ENCODE data around the gene STAT5A.

STAT5A gene

GRCh38 chr17:42310787-42311215 lies 22.5 kb downstream of the STAT5A start:
- TF ChIP-seq CTCF (IDR thresholded peaks at IDR 0.05; ENCODE audit: extremely low read depth, insufficient read depth, missing control alignments), result no peak
- DNase-seq (ENCODE audit: low spot score), result peak; percentile 35
- in situ Hi-C loops (cut with MboI; ENCODE audit: low pct_unique_long_range_greater_than_20kb, low sequenced_read_pairs, unreplicated experiment), result loop anchor here (25.0 kb wide), 1 partner anchor 202 kb away; no protein-coding TSS in a partner anchor

- in situ Hi-C loops (cut with MboI; ENCODE audit: low pct_unique_long_range_greater_than_20kb, low sequenced_read_pairs, unreplicated experiment), result loop anchor here (25.0 kb wide), 1 partner anchor 201 kb away; no protein-coding TSS in a partner anchor
- TF ChIP-seq CTCF (IDR thresholded peaks at IDR 0.05; ENCODE audit: extremely low read depth, insufficient read depth, missing control alignments), result no peak
- no peak for DNase-seq (ENCODE audit: low spot score)
These were observed 23.1 kb downstream of the STAT5A start for GRCh38 chr17:42311240-42312034.

GRCh38 chr17:42312035-42312284 lies 23.7 kb downstream of the STAT5A start:
- DNase-seq (ENCODE audit: low spot score), result no peak
- peak; percentile 5 for TF ChIP-seq CTCF (IDR thresholded peaks at IDR 0.05; ENCODE audit: extremely low read depth, insufficient read depth, missing control alignments)
- in situ Hi-C loops (cut with MboI; ENCODE audit: low pct_unique_long_range_greater_than_20kb, low sequenced_read_pairs, unreplicated experiment), result loop anchor here (25.0 kb wide), 1 partner anchor 200 kb away; no protein-coding TSS in a partner anchor

DNA sequence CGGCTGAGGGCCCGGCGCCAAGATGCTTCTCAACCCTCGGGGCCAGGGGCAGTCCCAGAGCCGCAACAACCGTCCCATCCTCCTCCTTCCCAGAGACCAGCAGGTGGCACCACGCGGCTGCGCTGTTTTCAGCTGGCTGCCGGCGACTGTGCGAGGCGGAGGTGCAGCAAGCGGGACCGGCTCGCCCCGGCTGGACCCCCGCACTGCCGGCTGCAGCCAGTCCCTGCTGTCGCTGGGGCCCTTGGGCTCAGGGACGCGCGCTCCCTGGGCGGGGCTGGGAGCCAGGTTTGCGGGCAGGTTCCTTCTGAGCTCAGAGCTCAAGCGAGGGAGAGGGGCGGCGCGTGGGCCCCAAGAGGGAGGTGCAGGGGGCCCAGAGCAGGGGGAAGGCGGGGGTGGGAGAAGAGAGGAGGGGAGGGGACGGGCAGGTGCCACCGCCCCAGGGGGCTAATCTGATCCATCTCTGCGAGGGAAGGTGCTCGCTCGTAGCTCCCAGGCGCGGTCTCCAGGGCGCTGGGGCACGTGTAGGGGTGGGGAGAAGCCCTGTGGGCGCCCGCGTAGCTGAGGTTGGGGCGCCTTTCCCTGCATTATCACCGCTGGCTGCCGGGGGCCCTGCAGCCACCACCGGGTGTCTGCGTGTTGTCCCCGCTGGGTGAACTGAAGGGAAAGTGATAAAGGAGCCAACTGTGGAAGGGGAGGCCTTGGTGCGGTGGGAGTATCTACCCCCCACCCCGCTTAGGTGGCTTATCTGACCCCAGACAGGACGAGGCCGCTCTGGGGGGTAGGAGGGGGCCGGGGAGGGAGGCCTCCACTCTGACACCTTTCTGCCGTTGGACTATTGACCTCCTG lies 24.2 kb downstream of the STAT5A start:
- peak; percentile 85 for TF ChIP-seq CTCF (IDR thresholded peaks at IDR 0.05; ENCODE audit: extremely low read depth, insufficient read depth, missing control alignments)
- peak; percentile 83 for DNase-seq (ENCODE audit: low spot score)
- in situ Hi-C loops (cut with MboI; ENCODE audit: low pct_unique_long_range_greater_than_20kb, low sequenced_read_pairs, unreplicated experiment), result loop anchor here (25.0 kb wide), 1 partner anchor 200 kb away; no protein-coding TSS in a partner anchor

DNA sequence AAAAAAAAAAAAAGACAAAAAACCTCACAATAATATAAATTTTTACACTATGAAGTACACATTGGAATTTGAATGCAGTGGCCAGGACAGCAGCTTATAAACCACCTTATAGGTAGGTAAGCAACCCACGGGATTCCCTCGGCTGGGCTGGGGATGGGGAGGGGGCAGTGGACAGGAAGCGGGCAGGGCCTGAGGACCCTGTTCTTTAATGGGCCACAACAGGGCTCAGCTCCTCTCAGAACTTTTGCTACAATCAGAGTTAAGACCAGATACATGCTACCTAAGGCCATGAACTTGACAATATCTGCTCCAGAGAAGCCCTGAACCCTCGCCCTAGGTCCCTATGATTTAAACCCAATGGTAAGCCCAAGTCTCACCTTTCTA lies 25.1 kb downstream of the STAT5A start:
- DNase-seq (ENCODE audit: low spot score), result no peak
- no peak for TF ChIP-seq CTCF (IDR thresholded peaks at IDR 0.05; ENCODE audit: extremely low read depth, insufficient read depth, missing control alignments)
- in situ Hi-C loops (cut with MboI; ENCODE audit: low pct_unique_long_range_greater_than_20kb, low sequenced_read_pairs, unreplicated experiment), result loop anchor here (25.0 kb wide), 1 partner anchor 199 kb away; no protein-coding TSS in a partner anchor

GRCh38 chr17:42313773-42314566 lies 25.7 kb downstream of the STAT5A start:
- no peak for TF ChIP-seq CTCF (IDR thresholded peaks at IDR 0.05; ENCODE audit: extremely low read depth, insufficient read depth, missing control alignments)

More at GRCh38 chr17:42313773-42314566, 25.7 kb downstream of the STAT5A start:
- DNase-seq (ENCODE audit: low spot score), result no peak
- in situ Hi-C loops (cut with MboI; ENCODE audit: low pct_unique_long_range_greater_than_20kb, low sequenced_read_pairs, unreplicated experiment), result loop anchor here (25.0 kb wide), 1 partner anchor 198 kb away; no protein-coding TSS in a partner anchor
